ENCODE data around the gene CBLC. TPM values are rescaled to one million over a fixed set of nuclear protein-coding genes. Genes with fewer than 3 reads are reported as not detected.
A peak's percentile ranks its signal among the peaks of the same experiment; 100 is the strongest.

CBLC gene
- total RNA-seq, 3 donors from 2014 or later (not counting 1 experiment from before 2014, with no cell fraction given), result not detected

DNA sequence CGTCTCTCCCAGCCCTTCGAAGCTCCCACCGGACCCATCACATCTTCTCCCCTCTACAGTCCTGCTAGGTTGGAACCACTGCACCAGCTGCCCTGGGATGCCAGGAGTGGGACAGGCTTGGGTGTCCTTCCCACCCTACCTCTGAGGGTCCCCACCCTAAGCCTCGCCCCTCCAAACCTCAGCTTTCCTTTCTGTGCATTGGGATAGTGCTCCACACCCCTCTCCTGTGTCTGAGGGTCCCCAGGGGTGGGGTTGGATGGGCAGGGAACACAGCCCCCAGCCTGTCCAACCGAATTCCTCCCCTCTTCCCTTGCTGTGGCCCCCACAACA is 31.1 kb upstream of the CBLC start:
- TF ChIP-seq, protein P1, sequence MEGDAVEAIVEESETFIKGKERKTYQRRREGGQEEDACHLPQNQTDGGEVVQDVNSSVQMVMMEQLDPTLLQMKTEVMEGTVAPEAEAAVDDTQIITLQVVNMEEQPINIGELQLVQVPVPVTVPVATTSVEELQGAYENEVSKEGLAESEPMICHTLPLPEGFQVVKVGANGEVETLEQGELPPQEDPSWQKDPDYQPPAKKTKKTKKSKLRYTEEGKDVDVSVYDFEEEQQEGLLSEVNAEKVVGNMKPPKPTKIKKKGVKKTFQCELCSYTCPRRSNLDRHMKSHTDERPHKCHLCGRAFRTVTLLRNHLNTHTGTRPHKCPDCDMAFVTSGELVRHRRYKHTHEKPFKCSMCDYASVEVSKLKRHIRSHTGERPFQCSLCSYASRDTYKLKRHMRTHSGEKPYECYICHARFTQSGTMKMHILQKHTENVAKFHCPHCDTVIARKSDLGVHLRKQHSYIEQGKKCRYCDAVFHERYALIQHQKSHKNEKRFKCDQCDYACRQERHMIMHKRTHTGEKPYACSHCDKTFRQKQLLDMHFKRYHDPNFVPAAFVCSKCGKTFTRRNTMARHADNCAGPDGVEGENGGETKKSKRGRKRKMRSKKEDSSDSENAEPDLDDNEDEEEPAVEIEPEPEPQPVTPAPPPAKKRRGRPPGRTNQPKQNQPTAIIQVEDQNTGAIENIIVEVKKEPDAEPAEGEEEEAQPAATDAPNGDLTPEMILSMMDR (IDR thresholded peaks at IDR 0.05), result no peak
- no peak for ATAC-seq
- intact Hi-C loops (cut with micrococcal nuclease), result no loop called here
- no peak overlapping the region for H3K4me3 ChIP-seq (ENCODE audit: low read length)
- Mint-ChIP-seq H3K4me3 (peak overlapping the region; percentile 72), H3K27me3 (ENCODE audit: low read depth in 2 of 2) (no peaks in the 10 kb centered on the region), H3K9me3 (no peaks in the 10 kb centered on the region), H3K36me3 (no peaks in the 10 kb centered on the region), H3K4me1 (peaks cover 28 to 68% of the 10 kb centered on the region in 2 donors), H3K27ac (peak overlapping the region; percentile 88 to 93)
- no peak for DNase-seq
- peaks cover 60% of the 10 kb centered on the region for H3K4me1 ChIP-seq (ENCODE audit: control insufficient read depth, insufficient read depth, low read length)
- peaks cover 7% of the 10 kb centered on the region for H3K36me3 ChIP-seq (ENCODE audit: control insufficient read depth, insufficient read depth, low read length)
- peak overlapping the region; percentile 87 for H3K27ac ChIP-seq (ENCODE audit: low read length)
- WGBS (ENCODE audit: insufficient coverage), result 90% methylated on average over 5 of the region's 5 CpGs
- H3K27me3 ChIP-seq (ENCODE audit: control insufficient read depth, insufficient read depth, low read length), result no peaks in the 10 kb centered on the region
- no peaks in the 10 kb centered on the region for H3K9me3 ChIP-seq (ENCODE audit: control insufficient read depth, insufficient read depth, low read length)

DNA sequence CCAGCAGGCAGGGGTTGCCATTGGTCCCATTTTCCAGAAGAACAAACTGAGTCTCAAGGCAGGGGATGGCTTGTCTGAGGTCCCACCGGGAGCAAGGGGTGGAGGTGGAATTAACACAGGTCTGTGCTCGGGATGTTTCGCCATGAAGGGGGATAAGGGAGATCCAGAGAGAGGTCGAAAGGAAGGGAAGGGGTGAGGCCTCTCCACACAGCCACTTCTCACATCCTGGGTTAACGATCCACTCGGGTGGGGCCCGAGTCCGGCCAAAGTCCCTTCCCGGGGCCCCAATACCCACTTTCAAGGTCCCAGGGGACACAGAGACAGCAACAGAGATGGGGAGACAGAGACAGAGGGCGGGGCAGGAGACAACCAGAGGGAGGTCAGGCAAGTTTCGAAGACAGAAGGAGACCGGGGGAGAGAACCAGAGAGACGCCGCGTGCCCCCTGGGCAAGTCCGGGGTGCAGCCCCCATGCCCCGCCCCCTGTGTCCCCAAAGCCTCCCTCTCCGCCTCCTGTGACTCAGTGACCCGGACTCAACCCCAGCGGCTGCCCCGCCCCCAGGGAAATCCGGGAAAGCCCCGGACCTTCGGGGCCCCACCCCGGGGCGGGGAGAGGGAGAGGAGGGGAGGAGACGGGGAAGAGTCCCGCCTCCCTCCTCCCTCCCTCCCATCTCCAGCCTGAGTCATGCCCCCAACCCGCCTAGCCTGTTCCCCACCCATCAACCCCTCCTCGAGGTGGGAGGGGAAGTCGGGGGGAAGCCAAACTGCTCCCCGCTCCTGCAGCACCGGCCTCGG is 30.5 kb upstream of the CBLC start:
- H3K36me3 Mint-ChIP-seq, result no peaks in the 10 kb centered on the region
- WGBS (ENCODE audit: insufficient coverage), result 19% methylated on average over 22 of the region's 34 CpGs
- peaks cover 29 to 64% of the 10 kb centered on the region in 2 donors for H3K4me1 Mint-ChIP-seq
- Histone ChIP-seq H3K27ac (ENCODE audit: low read length) (peak overlapping the region; percentile 87), H3K27me3 (ENCODE audit: control insufficient read depth, insufficient read depth, low read length) (no peaks in the 10 kb centered on the region), H3K4me3 (ENCODE audit: low read length) (peak overlapping the region; percentile 57), H3K9me3 (ENCODE audit: control insufficient read depth, insufficient read depth, low read length) (no peaks in the 10 kb centered on the region), H3K4me1 (ENCODE audit: control insufficient read depth, insufficient read depth, low read length) (peaks cover 59% of the 10 kb centered on the region), H3K36me3 (ENCODE audit: control insufficient read depth, insufficient read depth, low read length) (peaks cover 7% of the 10 kb centered on the region)
- H3K27ac Mint-ChIP-seq, result peak overlapping the region; percentile 88 to 93
- TF ChIP-seq, protein P1 (IDR thresholded peaks at IDR 0.05), result no peak
- H3K9me3 Mint-ChIP-seq, result no peaks in the 10 kb centered on the region
- ATAC-seq, result peak; percentile 67 to 79 (median 74)
- peak overlapping the region; percentile 89 for H3K4me3 Mint-ChIP-seq
- H3K27me3 Mint-ChIP-seq (ENCODE audit: low read depth in 2 of 2), result no peaks in the 10 kb centered on the region
- intact Hi-C loops (cut with micrococcal nuclease), result loop anchor here (1.0 kb wide), 1 partner anchor 14 kb away; no protein-coding TSS in a partner anchor
- peak; percentile 90 to 96 for DNase-seq

- ATAC-seq, result peak in 2 of 3 donors; percentile 0 to 1
Measured at GRCh38 chr19:44747739-44748425, 29.8 kb upstream of the CBLC start.

More at GRCh38 chr19:44747739-44748425, 29.8 kb upstream of the CBLC start:
- Histone ChIP-seq H3K27ac (ENCODE audit: low read length) (peak overlapping the region; percentile 87), H3K4me1 (ENCODE audit: control insufficient read depth, insufficient read depth, low read length) (peaks cover 60% of the 10 kb centered on the region), H3K9me3 (ENCODE audit: control insufficient read depth, insufficient read depth, low read length) (no peaks in the 10 kb centered on the region), H3K36me3 (ENCODE audit: control insufficient read depth, insufficient read depth, low read length) (peaks cover 14% of the 10 kb centered on the region), H3K27me3 (ENCODE audit: control insufficient read depth, insufficient read depth, low read length) (no peaks in the 10 kb centered on the region), H3K4me3 (ENCODE audit: low read length) (peak overlapping the region; percentile 57)
- Mint-ChIP-seq H3K36me3 (no peaks in the 10 kb centered on the region), H3K4me1 (peaks cover 37 to 64% of the 10 kb centered on the region in 2 donors), H3K27me3 (ENCODE audit: low read depth in 2 of 2) (no peaks in the 10 kb centered on the region), H3K27ac (peak overlapping the region; percentile 88 to 93), H3K9me3 (no peaks in the 10 kb centered on the region), H3K4me3 (peak overlapping the region; percentile 89)
- intact Hi-C loops (cut with micrococcal nuclease), result loop anchor here (1.0 kb wide), 2 partner anchors 13 to 22 kb away; no protein-coding TSS in a partner anchor
- under 1% methylated on average over 23 of the region's 26 CpGs for WGBS (ENCODE audit: insufficient coverage)
- DNase-seq, result no peak
- TF ChIP-seq, protein P1 (IDR thresholded peaks at IDR 0.05), result no peak

All from natural killer cell (primary cell).